HG03064 (cell line): ENCODE measurements around the gene UGT8.
A peak's percentile ranks its signal among the peaks of the same experiment; 100 is the strongest.
"Not testable (repeated sequence)": the region's sequence is repeated elsewhere in the genome, so short reads cannot be mapped to it uniquely, and the experiment has no call there.

Experiments
- ATAC-seq: cut with Tn5 transposase; IDR thresholded peaks from one replicate; pipeline ENCODE4 v1.9.1; 2021; ENCODE audit warnings: low read depth; ENCODE audit not compliant: unreplicated experiment

Gene UGT8

GRCh38 chr4:114601304-114602052, 2.9 kb downstream of the UGT8 start:
- ATAC-seq = no peak

GRCh38 chr4:114603497-114603896, 4.9 kb downstream of the UGT8 start:
- ATAC-seq = peak; percentile 96

DNA sequence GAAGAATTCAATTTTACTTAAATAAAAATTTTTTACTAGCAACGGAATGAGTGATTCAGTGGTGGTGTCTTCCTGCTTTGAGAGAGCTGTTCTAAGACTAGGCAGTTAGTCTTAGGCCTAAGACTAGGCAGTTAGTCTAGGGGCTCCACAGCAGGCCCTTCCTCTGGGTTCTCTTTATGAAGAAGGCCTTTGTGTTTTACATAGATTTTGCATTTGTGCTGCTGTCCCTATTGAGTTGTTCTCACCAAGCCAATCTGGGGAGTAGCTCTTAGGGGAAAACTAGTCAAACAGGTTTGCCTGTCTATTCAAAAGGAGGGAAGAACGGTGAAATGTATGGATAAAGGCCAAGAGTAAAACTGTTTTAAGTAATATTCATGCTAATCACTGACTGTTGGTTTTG, 7.6 kb downstream of the UGT8 start:
- ATAC-seq = no peak

DNA sequence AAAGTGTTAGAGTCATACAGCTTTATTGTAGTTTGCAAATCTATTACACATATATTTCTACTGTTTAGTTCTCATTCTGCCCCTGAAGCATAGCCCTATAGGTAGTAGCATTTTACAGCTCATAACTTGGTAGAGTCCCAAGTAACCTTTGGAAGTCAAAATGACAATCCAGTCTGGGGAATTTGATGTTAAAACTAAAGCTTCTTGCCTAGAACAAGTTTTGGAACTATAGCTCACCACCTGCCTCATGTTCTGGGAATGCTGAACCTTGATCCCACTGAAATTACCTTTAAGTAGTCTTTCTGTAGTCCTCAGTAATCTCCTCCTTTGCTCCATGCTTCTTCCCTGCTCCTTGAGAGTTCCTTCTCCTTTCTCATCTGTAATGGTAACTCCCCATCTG, 8.4 kb downstream of the UGT8 start:
- ATAC-seq = no peak

- no peak for ATAC-seq
Observed at GRCh38 chr4:114613560-114613959, 15.0 kb downstream of the UGT8 start.

DNA sequence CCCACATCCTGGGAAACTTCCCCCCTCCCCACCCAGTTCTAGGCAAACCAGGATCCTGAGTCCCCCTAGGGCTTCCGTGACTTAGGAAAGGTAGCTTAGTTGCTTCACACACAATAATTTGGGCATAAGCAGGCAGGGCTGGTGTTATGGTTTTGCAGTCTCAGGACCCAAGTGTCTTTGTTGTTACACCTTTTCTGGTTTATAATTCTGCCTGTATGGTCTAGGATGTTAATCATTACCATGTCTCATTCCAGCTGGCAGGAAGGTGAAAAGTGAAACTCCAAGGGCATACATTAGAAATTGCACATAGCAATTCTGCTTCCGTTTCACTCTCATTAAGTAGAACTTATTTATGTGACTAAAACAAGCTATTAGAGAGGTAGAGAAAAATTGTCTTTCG, 16.8 kb downstream of the UGT8 start:
- no peak for ATAC-seq

GRCh38 chr4:114616036-114616435, 17.4 kb downstream of the UGT8 start:
- not testable (repeated sequence) for ATAC-seq

GRCh38 chr4:114626196-114626595, 27.6 kb downstream of the UGT8 start:
- no peak for ATAC-seq

DNA sequence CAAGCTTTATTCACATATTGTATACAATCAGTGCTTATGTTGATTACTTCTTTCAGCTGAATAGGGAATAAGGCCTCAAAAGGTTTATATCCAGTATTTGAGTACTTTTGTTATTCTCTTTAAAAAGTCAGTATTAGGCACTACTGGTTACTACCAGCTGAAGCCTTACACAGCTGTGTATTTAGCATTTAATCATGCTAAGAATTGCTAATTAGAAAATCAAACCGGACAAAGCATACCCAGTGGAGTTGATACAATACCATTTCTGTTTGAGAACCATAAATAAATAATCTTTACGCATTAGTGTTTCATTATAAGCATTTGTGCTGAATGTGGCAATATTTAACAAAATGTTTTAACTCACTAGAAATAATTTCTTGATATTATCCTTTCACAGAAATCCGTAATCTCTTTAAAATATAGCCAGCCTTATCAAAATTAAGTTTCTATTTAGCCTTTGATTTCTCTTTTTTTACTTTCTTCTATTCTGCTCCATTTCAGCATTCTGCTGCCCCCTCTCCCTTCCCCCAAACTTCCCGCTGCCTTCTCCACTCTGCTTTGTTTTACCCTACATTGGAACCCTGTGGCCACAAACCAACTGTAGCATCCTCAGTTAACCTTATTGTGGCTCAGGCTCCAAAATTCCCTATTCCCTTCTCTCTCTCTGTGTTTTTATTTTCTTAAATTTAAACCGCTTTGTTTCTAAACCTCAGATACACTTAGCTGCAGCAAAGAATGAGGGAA, 37.8 kb downstream of the UGT8 start:
- ATAC-seq = no peak

DNA sequence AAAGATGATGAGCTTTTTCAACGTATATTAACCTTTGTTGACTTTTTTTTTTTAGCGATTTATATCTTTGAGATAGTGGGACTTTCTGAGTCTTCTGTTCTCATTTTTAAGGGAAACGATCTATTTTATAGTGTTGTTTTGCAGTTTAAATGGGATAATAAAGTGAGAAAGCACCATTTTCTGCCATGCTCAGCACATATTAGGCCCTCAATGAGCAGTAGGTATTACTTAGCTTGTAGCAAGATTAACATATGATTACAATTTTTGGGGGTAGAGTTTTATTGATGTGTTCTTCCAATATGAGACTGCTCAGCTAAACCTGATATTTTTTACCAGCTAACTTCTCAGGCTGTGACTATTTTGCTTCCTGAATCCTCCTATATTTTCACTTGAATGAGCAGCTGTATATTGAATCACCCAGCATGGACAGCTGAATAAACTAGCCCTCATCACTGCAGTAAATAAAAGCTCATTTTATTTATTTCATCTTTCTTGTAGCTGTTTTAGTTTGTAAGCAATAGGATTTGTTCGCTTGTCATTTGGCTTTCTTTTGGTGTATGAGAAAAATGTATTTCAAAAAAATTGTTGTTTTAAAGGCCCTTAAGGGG, 43.7 kb downstream of the UGT8 start:
- ATAC-seq = no peak

DNA sequence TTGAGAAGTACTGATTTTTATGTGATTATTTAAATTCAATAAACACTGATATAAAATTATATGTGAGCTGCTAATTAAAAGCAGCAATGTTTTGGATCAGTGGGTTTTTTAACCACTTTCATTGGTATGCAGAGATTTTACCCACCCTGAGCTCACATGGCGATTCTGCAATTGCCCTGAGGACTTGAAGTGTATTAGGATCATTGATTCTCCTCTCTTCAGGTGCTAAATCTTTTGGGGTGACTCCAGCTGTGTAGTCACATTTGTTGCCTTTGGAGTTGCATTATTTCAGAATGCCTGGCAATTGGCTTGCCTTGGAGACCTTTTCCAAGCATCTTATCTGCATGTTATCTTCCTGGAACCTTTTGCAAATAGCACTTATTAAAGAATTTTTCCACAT, 51.3 kb downstream of the UGT8 start:
- no peak for ATAC-seq

DNA sequence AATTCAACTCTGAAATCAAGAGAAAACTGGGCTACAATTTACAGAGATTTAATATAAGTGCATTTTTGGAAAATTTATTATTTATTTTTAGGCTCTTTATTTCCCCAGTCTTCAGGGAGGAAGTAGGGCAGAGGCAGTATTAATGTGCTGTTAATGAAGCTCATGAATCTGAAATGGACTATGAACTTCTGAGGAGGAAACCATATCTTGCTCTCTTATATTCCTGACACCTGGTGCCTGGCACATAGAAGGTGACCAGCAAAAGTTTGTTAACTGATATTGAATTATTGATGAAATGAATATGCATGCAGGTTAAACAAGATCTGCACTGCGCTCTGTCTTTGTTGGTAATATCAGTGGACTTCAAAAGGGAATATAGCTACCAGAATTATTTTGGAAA, 55.1 kb downstream of the UGT8 start:
- no peak for ATAC-seq

- ATAC-seq = no peak
Observed at GRCh38 chr4:114654592-114654991, 56.0 kb downstream of the UGT8 start.

- no peak for ATAC-seq
Observed at GRCh38 chr4:114658179-114658578, 59.6 kb downstream of the UGT8 start.

DNA sequence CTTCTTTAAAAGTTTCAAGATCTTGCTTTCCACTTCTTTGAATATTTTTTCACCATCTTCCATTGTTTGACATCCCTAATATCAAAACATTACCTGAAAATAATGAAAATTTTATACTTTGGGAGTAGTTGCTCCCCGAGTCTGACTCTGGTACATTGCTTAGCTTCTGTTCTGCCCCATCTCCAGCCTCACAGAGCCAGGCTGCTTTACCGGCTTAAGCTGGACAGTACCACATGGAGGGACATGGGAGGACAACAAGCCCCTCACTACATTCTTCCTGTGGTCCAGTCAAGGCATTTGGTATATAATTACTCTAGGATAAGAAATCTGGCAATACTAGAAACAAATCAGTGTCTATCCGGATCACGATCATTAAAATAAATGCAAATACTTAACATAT, 60.2 kb downstream of the UGT8 start:
- ATAC-seq = no peak

GRCh38 chr4:114659386-114660008, 60.9 kb downstream of the UGT8 start:
- ATAC-seq = no peak

GRCh38 chr4:114663083-114663482, 64.5 kb downstream of the UGT8 start:
- ATAC-seq = no peak

DNA sequence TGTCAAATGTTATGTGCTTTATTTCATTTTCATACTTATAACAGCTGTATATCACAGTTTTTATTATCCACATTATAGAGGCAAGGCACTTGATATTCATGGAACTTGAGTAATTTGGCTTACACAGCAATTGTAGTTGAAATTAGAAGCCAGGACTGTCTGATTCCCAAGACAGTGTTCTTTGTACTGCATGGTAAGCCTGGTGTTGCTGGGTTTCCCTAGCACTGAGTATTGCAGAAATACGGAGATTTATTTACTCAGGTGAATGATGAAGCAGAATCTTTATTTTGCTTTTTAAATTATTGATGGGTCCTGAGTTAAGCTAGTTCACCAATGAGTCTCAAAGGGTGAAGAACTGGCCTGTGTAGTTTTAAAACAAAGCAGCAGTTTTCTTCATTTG, 70.0 kb downstream of the UGT8 start:
- no peak for ATAC-seq

- not testable (repeated sequence) for ATAC-seq
Observed at GRCh38 chr4:114670733-114671132, 72.1 kb downstream of the UGT8 start.

DNA sequence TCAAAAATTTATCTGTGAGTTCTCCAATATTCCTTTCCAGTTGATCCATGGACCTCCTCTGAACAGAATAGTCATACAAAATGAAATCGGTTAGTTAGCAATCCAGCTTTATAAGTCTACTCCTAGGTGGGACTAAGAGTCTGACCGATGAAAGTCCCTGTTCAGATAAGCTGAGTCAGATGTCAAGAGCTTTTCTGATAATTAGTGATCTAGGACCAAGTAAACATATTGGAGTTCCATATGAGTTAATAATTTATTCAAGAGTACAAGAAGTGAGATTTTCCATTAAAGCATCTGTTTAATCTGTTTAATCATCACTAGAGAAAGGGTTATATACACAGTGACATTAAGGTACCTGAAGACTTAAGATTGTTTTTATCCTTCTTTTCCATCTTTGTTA, 74.7 kb downstream of the UGT8 start:
- no peak for ATAC-seq

GRCh38 chr4:114674080-114674479, 75.5 kb downstream of the UGT8 start:
- no peak for ATAC-seq
